ENCODE results near the gene NSD1. TPM values are rescaled to one million over a fixed set of nuclear protein-coding genes. Genes with fewer than 3 reads are reported as not detected.

Gene NSD1
- polyA plus RNA-seq, 3 donors: 7.1 to 8.7 (median 8.3) TPM

DNA sequence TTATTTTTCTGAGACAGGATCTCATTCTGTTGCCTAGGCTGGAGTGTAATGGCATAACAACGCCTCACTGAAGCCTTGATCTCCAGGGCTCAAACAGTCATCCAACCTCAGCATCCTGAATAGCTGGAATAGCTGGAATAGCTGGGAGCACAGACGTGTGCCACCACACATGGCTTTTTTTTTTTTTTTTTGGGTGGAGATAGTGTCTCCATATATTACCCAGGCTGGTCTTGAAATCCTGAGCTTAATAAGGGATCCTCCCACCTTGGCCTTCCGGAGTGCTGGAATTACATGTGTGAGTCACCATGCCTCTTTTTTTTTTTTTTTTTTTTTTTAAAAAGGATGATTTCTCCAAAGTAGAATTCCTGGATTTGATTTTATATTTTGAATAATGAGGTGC is 60.7 kb downstream of the NSD1 start:
- H3K27ac ChIP-seq (ENCODE audit: low read depth, low read length): no peak overlapping the region
- 58 to 78% (median 63%) methylated on average over 3 of the region's 3 CpGs for WGBS, 3 donors

DNA sequence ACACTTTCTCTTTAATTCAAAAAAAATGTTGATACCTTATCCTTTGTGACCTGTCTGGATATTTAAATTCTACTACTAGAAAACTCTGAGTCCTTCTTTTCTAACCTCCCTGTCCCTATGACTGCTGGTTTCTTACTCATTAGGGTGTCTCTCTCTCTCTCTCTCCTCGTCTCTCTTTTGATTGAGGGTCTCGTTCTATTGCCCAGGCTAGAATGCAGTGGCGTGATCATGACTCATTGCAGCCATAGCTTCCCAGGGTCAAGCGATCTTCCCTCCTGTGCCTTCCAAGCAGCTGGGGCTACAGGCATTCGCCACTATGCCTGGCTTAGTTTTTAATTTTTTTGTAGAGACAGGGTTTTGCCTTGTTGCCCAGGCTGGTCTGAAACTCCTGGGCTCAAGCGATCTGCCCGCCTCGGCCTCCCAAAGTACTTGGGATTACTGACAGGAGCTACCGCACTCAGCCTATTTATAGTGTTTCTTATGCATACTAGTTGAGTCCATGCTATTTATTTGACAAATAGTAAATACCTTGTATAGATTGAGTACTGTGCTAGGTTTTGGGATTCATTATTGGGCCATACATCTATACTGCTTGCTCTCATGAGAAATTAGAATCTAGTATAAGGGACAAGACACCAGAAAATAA is 61.9 kb downstream of the NSD1 start:
- WGBS, 3 donors: 94 to 96% (median 96%) methylated on average over 9 of the region's 9 CpGs
- no peak overlapping the region for H3K27ac ChIP-seq (ENCODE audit: low read depth, low read length)

DNA sequence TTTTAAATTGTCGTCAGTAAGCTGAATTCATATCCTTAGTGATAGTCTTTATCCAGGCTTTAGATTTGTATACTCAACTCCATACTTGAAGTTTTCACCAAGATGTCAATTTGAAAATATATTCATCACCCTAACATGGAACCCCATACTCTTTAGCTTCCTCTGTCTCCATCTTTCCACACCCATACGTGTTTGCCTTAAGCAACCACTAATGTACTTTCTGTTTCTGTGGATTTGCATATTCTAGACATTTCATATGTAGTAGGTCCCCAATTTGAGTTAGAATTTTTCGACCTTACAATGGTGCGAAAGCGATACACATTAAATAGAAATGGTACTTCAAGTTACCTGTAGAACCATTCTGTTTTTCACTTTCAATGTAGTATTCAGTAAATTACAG is 65.2 kb downstream of the NSD1 start:
- WGBS, 3 donors: 89 to 93% (median 91%) methylated on average over 5 of the region's 5 CpGs
- H3K27ac ChIP-seq (ENCODE audit: low read depth, low read length): no peak overlapping the region

DNA sequence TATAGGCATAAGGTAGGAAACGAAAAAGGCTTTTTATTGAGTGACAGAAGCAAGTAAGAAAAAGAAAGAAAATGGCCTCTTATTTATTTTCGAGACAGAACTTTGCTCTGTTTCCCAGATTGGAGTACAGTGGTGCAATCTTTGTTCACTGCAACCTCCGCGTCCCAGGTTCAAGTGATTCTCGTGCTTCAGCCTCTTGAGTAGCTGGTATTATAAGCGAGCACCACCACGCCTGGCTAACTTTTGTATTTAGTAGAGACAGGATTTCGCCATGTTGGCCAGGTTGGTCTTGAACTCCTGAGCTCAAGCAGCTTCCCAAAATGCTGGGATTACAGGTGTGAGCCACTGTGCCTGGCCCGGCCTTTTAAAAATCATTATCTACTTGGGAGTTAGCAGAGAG is 70.7 kb downstream of the NSD1 start:
- 95 to 97% (median 96%) methylated on average over 9 of the region's 9 CpGs for WGBS, 3 donors

DNA sequence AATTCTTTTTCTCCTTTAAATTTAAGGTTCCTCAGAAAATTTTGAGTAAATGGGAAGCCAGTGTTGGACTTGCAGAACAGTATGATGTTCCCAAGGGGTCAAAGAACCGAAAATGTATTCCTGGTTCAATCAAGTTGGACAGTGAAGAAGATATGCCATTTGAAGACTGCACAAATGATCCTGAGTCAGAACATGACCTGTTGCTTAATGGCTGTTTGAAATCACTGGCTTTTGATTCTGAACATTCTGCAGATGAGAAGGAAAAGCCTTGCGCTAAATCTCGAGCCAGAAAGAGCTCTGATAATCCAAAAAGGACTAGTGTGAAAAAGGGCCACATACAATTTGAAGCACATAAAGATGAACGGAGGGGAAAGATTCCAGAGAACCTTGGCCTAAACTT is 76.0 kb downstream of the NSD1 start:
- H3K27ac ChIP-seq (ENCODE audit: low read depth, low read length): no peak overlapping the region
- 62 to 84% (median 73%) methylated on average over 4 of the region's 4 CpGs for WGBS, 3 donors

More for the DNA sequence above, 70.7 kb downstream of the NSD1 start:
- H3K27ac ChIP-seq (ENCODE audit: low read depth, low read length): no peak overlapping the region

DNA sequence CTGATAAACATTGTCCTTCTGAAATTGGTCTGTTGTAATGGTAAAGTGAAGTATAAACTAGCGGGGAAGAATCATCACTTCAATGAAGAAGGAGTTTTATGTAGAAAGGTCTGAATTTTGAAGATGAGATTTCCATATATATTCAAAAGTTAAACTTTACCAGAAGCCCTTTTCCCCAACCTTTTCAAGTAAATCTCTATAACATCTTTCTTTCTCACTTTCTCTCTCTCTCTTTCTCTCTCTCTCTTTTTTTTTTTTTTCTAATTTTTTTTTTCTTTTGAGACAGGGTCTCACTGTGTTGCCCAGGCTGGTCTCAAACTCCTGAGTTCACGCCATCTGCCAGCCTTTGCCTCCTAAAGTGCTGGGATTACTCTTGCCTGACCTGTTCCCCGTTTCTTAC is 78.7 kb downstream of the NSD1 start:
- no peak overlapping the region for H3K27ac ChIP-seq (ENCODE audit: low read depth, low read length)
- WGBS, 3 donors: 63 to 66% (median 64%) methylated on average over 3 of the region's 3 CpGs

DNA sequence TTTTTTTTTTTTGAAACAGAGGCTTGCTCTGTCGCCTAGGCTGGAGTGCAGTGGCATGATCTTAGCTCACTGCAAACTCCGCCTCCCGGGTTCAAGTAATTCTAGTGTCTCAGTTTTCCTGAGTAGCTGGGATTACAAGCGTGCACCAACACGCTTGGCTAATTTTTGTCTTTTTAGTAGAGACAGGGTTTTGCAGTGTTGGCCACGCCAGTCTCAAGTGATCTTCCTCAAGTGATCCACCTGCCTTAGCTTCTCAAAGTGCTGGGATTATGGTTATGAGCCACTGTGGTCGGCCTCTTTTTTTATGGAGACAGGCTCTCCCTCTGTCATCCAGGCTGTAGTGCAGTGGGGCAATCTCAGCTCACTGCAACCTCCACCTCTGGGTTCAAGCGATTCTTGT is 87.0 kb downstream of the NSD1 start:
- no peak overlapping the region for H3K27ac ChIP-seq (ENCODE audit: low read depth, low read length)
- WGBS, 3 donors: 91 to 97% (median 96%) methylated on average over 8 of the region's 8 CpGs

DNA sequence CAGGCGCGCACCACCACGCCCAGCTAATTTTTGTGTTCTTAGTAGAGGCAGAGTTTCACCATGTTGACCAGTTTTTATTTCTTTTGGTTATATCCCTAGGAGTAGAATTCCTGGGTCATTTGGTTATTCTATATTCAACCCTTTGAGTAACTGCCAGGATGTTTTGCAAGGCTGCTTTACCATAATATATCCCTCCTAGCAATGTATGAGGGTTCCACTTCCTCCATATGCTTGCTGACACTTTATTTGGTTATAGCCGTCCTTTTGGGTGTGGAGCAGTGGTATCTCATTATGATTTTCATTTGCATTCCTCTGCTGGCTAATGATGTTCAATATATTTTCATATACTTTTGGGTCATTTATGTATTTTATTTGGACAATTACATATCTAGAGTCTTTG is 88.7 kb downstream of the NSD1 start:
- no peak overlapping the region for H3K27ac ChIP-seq (ENCODE audit: low read depth, low read length)
- WGBS, 3 donors: 87 to 97% (median 93%) methylated on average over 4 of the region's 4 CpGs

DNA sequence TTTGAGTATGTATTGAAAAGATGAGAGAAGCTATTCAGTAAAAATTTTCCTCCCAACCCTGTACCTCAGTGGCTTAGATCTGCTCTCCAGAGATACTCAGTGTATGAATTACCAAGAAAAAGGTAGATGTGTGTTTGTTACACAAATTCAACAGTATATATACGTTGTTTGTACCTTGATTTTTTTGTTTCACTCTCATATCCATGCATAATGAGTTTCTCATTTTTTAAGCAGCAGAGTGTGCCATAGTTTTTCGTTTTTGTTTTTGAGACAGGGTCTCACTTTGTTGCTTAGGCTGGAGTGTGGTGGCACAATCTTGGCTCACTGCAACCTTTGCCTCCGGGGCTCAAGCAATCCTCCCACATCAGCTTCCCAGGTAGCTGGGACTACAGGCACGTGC is 92.2 kb downstream of the NSD1 start:
- no peak overlapping the region for H3K27ac ChIP-seq (ENCODE audit: low read depth, low read length)
- 94 to 96% (median 94%) methylated on average over 4 of the region's 4 CpGs for WGBS, 3 donors

DNA sequence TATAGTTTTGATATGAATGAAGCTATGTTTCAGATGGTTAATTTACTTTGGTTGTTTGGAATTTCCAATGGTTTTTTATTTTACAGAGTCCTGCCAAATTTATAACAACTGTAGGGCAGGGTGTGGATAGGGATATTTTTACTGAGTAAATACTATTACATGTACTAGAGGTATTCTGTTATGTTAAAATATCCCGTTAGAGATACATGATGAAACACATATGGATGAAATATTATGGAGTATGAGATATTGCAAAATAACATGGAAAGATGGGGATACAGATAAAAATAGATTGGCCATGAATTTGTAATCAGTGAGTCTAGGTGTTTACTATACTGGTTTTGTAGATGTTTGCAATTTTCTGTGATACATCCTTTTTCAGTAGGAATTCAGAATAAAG is 93.3 kb downstream of the NSD1 start:
- whole genome bisulfite sequencing, 3 donors: 64 to 87% (median 74%) methylated on average over 1 of the region's 1 CpG
- no peak overlapping the region for H3K27ac ChIP-seq (ENCODE audit: low read depth, low read length)

DNA sequence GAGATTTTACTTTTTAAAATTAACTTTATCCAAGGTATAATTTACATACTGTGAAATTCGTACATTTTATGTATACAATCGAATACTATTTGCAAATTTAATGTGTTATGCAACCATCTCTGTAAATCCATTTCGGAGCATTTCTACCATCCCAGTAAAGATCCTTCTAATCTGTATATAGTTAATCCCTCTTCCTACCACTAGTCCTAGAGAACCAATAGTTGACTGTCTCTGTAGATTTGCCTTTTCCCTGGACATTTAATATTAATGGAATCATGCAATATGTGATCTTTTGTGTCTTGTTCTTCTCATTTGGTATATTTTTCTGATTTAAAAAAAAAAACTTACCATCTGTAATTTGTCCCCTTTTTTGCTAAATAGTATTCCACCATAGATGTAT is 95.2 kb downstream of the NSD1 start:
- WGBS, 3 donors: 94 to 96% (median 95%) methylated on average over 3 of the region's 3 CpGs
- H3K27ac ChIP-seq (ENCODE audit: low read depth, low read length): no peak overlapping the region

DNA sequence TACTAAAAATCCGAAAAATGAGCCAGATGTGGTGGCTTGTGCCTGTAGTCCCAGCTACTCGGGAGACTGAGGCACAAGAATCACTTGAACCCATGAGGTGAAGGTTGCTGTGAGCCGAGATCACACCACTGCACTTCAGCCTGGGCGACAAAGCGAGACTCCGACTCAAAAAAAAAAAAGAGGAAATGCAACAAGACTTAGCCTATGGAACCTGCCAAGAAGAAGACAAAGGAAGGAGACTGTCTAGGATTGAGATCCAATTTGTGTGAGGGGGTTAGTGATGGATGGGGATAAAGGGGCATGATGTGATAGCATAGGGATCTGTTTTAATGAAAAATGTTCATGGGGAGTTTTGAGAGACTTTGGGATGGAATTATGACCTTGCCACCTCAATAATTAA is 97.1 kb downstream of the NSD1 start:
- no peak overlapping the region for H3K27ac ChIP-seq (ENCODE audit: low read depth, low read length)
- WGBS, 3 donors: 84 to 92% (median 89%) methylated on average over 6 of the region's 6 CpGs

DNA sequence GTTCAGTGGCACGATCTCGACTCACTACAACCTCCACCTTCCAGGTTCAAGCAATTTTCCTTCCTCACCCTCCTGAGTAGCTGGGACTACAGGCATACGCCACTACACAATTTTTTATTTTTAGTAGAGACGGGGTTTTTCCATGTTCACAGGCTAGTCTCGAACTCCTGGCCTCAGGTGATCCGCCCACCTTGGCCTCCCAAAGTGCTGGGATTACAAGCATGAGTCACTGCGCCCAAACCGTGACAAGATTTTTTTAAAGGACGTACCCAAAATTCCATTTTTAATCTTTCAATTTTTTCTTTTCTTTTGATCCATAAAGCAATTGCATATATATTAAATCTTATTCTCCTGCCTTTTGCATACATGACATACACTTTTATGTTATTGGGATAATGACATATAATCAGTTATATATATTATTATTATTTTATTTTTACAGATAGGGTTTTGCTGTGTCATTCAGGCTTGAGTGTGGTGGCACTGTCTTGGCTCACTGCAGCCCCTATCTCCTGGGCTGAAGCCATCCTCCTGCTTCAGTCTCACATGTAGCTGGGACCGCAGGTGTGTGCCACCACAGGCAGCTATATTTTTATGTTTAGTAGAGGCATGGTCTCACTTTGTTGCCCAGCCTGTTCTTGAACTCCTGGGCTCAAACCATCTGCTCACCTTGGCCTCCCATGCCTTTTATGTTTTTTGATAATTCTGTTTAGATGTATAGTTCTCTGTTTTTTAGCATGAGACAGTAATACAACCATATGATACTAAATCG is 98.1 kb downstream of the NSD1 start:
- WGBS, 3 donors: 95 to 98% (median 95%) methylated on average over 11 of the region's 11 CpGs
- H3K27ac ChIP-seq (ENCODE audit: low read depth, low read length): no peak overlapping the region

DNA sequence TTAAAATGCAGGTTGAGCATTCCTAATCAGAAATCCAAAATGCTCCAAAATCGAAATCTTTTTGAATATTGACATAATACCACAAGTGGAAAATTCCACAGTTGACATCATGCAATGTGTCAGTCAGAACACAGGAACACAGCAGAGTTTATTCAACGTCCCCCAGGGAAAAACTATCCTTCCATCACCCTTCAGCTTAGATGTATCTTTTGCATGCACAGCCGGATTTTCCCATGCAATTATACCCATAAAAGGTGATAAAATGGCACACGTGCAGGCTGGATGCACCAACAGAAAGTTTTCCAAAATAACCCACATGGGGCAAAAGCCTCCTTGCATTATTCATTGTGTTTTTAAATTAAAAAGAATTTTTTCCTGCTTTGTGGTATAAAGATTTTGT is 98.8 kb downstream of the NSD1 start:
- WGBS, 3 donors: 50 to 78% (median 75%) methylated on average over 4 of the region's 4 CpGs
- no peak overlapping the region for H3K27ac ChIP-seq (ENCODE audit: low read depth, low read length)

DNA sequence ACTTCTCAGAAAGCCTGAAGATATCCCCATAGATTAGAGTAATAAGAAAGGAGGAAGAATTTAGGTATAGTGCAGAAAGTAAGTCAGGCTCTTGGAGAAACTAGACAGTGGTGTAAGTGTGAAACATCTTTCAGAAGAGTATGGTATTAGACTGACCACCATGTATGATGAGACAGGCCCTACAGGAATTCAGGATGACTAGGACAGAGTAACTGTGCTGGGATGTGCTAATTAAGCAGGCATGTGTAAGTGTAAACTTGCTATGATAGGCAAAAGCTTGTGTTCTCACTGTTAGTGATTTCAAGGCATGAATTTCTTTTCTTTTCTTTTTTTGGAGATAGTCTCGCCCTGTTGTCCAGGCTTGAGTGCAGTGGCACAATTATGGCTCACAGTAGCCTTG is 99.2 kb downstream of the NSD1 start:
- no peak overlapping the region for H3K27ac ChIP-seq (ENCODE audit: low read depth, low read length)
- 96 to 100% (median 100%) methylated on average over 1 of the region's 1 CpG for WGBS, 3 donors

DNA sequence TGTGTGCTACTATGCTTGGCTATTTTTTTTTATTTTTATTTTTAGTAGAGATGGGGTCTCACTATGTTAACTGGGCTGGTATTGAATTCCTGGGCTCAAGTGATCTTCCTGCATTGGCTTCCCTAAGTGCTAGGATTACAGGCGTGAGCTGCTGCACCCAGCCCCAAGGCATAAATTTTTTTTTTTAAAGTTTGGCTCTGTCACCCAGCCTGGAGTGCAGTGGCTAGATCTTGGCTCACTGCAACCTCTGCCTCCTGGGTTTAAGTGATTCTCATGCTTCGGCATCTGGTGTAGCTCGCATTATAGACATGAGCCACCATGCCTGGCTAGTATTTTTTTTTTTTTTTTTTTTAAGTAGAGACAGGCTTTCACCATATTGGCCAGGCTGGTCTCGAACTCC is 99.6 kb downstream of the NSD1 start:
- 73 to 88% (median 79%) methylated on average over 4 of the region's 4 CpGs for WGBS, 3 donors
- H3K27ac ChIP-seq (ENCODE audit: low read depth, low read length): no peak overlapping the region

DNA sequence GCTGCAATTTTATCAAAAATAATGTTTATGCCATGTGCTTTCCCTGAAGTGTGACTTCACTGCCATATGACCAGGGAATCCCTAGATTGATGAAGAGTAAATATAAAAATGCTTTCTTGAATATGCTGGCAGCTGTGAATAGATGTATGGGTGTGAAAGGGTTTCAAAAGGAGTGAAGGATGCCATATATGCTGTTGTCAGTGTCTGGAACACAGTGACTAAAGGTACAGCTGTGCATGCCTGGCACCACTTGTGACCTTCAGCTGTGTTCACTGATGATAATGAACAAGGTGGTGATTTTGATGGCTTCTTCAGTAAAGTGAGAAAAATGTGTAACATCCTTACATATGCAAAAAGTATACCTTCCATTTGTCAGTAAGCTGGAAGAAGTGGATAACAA is 100.2 kb downstream of the NSD1 start:
- H3K27ac ChIP-seq (ENCODE audit: low read depth, low read length): no peak overlapping the region

DNA sequence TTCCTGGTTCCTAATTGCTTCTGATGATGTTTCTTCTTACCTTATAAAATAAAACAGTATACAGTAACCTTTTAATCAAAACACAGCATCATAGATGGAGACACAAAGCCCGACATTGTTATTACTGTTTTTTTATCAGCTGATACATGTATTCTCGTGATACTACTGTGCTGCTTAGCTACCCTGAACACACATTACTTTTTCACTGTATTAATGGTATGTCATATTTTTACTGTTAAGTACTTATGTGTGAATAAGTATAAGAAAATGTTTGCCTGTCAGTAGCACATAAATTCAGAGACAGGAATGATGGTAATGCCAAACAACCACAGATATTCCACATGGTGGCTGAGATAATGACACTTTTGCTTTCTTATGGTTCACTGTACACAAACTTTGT is 101.3 kb downstream of the NSD1 start:
- 81 to 85% (median 84%) methylated on average over 2 of the region's 2 CpGs for WGBS, 3 donors
- H3K27ac ChIP-seq (ENCODE audit: low read depth, low read length): no peak overlapping the region

DNA sequence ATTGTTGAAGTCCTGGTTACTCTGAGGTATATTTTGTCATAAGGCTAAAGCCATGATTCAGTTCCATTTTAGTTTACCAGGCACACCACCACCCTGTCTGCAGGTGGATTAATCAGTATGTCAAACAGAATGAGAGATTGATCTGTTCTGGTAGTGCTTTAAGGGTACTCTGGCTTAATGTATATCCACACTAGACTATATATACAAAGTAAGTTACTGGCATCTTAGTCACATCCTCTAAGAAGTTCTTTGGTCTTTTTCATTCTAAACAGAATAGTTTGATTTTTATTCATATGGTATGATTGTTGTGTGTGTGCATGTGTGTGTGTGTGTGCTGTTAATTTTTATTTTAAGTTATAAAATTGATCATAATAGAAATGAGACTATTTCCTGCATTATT is 108.2 kb downstream of the NSD1 start:
- H3K27ac ChIP-seq (ENCODE audit: low read depth, low read length): no peak overlapping the region

DNA sequence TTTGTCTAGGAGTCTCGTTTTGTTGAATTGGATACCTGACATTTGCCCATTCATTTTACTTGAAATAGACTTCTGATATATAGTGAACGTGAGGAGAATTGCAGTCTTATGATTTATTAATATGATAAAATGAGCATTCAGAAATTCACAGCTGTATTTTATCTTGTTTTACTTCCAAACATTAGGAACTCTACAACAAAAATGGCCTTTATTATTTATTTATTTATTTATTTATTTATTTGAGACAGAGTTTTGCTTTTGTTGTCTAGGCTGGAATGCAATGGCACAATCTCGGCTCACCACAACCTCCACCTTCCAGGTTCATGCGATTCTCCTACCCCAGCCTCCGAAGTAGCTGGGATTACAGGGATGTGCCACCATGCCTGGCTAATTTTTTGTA is 108.7 kb downstream of the NSD1 start:
- no peak overlapping the region for H3K27ac ChIP-seq (ENCODE audit: low read depth, low read length)
- WGBS, 3 donors: 89 to 95% (median 90%) methylated on average over 5 of the region's 5 CpGs
